ENCODE data around the gene SMAP2.

Gene SMAP2

DNA sequence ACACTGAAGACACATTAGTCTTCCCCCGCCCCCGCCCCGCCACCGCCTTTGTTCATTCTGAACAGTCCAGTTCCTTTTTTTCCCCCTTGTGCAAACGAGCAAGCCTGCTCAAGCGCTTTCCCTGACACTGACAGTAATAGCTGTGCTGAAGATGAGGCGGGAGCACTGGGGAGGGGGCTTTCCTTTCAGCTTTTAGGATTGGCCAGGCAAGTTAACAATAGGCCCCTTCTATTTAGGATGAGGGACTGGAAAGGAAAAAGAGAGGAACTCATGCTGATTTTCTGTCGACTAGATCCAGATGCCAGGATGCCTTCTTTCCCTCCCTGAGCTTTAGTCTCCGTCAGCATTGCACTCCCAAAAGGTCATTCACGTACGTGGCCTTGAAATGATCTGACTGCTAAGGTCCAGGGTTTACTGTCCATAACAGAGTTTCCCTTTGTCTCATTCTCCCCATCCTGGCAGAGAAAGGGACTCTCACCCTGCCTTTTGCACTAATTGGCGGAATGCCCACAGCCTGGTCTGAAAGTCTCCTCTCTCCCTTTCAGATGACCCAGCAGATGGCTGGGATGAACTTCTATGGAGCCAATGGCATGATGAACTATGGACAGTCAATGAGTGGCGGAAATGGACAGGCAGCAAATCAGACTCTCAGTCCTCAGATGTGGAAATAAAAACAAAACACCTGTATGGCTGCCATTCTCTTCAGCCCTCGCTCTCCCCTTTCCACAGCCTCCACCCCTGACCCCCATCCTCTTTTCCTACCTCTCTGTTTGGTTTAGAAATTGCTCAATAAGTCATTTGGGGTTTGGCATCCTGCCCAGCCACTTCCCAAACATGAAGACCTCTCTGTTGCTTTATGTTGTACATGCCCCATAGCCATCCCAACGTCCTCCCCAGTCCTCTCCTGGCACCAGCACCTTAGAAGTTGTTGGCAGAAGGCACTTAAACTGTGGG lies 48.2 kb downstream of the SMAP2 start:
- no peak for DNase-seq (ENCODE audit: low read depth in 2 of 2)

DNA sequence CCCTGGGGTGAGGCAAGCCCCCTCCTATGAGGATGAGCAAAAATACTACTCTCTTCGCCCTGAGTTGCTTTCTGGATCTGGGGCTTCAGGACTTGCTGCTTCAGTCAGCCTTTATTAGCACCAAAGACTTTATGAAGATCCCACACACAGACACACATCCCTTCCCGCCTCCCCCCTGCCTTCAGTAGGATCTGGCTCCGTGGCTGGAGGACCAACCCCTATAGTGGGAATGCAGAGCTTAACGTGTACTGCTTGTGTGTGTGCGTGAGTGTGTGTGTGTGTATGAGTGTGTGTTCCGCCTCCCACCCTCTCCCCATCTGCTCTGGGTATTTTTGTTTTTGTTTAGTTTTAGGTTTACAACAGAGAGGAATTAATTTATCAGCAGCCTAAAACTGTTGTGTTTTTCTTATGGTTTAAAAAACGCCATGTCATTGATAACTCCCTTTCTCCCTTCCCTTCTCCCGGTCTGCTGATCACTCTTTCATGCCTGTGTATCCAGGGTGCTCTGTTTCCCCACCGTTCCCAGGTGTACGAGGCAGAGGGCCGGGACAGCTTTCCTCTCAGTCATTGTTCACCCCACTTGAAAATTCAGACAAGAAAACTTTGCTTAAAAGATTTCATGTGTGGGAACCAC lies 49.2 kb downstream of the SMAP2 start:
- no peak for DNase-seq (ENCODE audit: low read depth in 2 of 2)

DNA sequence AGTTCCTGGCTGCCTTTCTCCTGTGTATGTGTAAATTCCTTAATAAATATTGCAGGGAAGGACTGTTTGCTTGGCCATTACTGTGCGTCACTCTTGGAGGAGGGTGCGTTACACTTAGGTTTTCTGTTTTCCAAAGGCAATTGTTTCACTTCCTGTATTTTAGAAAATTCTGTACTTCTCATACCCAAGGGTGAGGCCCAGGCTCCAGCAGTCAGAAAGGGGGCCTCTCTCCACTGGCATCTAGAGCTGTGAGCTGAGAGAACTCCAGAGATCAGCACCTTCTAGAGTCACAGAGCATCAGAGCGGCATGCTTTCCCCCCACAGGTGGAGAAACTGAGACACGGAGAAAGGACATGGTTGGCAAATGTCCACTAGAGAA lies 49.7 kb downstream of the SMAP2 start:
- DNase-seq (ENCODE audit: low read depth in 2 of 2) = no peak

DNA sequence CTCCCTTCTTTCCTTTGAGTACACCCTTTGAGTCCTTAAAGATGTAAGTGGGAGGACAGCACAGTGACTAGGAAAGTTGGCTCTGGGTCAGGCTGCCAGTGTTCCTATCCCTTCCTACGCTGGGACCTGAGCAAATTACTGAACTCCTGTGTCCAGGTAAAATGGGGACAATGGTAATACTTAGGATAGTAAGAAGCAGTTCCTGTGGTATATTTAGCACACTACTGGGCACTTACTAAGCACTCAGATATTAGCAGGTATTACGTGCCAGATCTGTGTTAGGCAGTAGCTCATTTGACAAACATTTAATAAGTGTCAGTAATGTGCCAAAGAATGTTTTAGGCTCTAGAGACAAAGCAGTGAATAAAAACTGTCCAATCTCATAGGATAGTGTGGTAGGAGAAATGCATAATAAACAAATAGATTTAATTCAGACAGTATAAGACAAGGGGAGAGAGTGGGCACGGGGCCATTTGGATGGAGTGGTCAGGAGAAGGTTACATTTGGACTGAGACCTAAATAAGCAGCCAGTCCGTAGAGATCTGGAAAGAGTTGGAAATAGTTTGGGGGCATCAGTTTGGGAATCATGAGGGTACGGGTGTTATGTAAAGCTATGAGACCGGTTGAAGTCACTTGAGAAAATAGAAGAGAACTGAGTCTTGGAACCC lies 50.6 kb downstream of the SMAP2 start:
- DNase-seq (ENCODE audit: low read depth in 2 of 2) = no peak

DNA sequence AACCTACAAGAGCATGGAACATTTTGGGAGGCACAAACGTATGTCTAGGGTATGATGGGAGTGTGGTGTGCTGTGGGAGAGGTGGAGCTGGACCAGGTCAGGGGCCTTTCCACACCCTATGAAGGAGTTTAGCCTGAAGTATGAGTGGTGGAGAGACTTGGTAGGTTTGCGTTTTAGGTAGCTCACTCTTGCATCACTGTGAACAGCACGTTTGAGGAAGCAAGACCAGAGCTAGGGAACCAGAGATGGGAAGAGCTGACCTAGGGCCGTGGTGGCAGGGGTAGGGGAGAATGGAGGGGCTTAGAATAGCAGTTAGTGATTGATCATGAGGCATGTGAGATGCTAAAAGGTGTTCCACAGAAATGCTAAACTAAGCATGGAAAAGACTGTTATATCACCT lies 51.7 kb downstream of the SMAP2 start:
- DNase-seq (ENCODE audit: low read depth in 2 of 2) = no peak

DNA sequence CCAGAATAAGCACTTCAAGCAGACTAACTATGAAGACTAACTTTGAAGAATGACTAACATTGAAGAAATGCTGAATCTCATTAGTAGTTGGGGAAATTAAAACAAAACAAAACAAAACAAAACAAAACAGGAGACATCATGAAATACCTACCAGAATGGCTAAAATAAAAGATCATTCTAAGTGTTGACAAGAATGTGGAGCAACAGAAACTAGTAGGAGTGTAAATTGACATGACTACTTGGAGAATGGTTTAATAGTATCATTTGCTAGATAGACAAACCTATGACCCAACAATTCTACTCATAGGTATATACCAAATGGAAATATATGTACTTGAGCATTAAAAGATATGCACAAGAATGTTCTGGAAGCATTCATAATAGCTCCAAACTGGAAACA lies 57.9 kb downstream of the SMAP2 start:
- no peak for DNase-seq (ENCODE audit: low read depth in 2 of 2)

DNA sequence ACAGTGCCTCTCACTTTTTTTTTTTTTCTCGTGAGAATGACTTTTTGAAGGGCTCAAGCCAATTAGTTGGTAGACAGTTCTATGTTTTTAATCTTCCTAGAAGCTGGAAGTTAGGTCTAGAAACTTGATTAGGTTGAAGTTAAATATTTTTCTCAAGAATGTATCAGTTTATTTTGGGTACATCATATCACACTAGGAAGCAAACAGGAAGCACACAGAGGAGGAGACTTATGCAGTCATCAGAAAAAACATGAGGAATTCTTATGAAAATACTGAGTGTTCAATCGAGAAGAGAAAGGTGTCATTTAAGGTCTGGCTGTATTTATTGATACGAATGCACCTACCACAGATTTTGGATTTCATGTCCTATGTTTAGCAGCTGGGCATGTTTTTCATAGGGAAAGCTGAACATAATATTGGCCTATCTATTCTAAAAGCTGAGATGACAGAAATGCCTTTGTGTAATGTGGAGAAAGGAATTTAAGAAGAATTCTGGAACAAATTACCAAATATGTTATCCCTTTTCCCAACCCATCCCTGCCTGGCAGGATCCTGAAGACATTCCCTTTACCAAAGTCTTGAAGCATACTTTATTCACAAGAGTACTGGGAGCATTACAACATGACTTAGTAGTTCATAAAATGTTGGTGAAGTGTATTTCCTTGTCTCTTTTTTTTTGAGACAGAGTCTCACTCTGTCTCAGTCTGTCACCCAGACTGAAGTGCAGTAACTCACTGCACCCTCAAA lies 59.3 kb downstream of the SMAP2 start:
- DNase-seq (ENCODE audit: low read depth in 2 of 2) = no peak

DNA sequence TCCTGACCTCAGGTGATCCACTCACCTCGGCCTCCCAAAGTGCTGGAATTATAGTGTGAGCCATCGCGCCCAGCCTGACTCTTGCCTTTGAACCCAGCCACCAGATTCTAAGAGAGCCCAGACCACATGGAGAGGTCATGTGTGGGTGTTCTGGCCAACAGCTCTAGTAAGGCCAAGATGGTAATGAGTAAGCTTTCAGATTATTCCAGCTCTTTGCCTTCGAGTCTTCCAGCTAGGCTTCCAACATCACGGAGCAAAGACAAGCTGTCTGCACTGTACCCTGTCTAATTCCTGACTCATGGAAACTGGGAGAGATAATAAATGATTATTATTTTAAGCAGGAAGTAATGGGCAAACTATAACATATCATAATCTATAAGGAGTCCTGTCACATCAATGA lies 61.9 kb downstream of the SMAP2 start:
- DNase-seq (ENCODE audit: low read depth in 2 of 2) = no peak

DNA sequence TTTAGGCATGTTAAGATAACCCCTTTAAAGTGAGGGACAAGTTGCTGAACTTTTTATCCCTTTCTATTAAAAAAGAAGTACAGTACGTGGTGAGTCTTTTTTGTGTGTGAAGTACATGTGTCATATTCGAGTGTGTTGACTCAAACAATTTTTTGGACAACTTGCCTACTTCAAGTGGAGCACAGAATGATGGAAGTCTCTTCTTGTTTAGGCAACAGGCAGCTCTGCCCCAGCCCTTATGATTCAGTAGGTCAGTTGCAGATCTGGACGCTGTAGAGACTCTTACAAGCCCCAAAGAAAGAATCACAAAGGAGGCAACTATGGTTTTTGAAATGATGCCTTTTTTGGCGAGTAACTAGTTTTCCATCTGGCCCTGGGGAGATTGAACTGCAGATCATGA lies 62.3 kb downstream of the SMAP2 start:
- DNase-seq (ENCODE audit: low read depth in 2 of 2) = no peak

DNA sequence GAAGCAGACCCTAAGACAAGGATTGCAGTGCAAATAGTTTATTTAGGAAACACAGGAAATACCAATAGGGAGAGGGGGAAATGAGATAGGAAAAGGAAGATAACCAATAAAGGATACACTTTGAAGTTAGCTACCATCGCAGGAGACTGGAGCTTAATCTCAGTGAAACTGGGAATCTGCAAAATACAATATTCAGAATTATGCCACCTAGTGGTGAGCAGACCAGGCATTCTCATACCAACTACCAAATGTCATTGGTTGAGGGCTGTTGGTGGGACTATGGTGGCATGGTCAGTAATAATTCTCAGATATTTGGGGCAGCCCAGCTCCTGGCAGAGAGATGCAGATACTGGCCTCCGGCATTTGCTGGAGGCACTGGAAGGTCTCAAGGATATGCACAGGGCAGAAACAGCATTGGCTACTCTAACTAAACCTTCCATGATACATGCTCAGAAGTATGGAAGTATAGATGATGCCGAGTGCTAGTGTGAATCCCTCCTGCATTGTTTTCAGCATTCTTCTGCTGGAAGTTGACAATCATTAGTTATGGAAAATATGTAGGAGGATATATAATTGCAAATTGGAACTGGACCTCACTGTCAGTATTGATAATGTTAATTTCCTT lies 65.0 kb downstream of the SMAP2 start:
- no peak for DNase-seq (ENCODE audit: low read depth in 2 of 2)

DNA sequence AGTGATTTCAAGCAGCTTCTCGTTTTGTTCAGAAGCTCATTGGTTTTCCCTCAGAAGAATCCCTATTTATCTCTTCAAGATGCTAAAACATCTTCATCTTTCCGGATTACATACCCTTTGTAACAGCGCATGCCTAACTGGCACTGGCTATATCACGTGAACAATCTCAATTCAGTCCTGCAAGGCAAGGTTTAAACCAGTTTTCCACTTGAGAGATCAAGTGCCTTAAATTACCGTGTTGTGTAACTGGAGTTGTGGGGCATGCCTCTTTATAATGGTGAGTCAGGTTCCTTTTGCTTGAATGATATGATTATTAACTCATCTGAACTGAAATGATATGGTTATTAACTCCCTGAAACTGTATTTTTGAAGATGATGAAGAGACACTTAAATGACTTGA lies 65.7 kb downstream of the SMAP2 start:
- no peak for DNase-seq (ENCODE audit: low read depth in 2 of 2)

DNA sequence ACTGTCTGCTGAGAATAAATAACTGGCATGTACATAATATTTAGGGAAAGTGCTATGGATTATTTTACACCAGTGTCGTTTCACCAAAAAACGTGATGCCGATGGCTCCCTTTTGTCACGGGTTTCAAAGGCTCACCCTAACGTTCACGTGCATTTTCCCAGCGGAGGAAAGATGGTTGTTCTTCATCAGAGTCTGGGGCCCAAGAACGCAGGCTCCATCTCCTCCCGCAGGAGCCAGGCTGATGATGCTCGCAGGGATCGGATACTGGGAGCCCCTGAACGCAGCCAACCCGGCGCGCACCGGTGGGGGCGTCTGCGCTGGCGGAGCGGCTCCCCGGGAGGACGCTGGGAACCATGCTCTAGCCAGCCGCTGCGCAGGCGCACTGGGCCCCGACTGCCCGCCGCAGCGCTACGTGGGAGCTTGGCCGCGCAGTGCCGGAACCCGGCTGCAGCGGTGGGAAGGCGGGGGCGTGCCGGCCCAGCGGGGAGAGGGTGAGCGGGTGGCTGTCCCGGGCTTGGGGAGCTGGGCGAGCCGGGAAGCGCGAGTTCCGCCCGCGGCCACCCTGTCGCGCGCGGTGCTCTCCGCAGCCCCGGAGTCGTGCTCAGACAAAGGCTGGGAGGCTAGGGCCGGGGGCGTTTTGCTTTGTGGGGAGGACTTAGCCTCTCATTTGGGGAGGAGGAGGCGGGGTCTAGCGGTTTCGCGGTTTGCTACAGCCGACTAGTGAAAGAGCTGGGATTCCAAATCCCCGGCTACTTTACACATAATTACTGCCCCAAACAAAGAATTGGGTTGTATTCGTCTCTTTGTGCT lies 76.4 kb downstream of the SMAP2 start, which contains the start of gene ZFP69B:
TSS of gene ZFP69B (plus strand) at position 793 of the 811 bp plus-strand sequence. CDS start 486 bp downstream, outside the sequence.
- peak; percentile 78 to 85 for DNase-seq (ENCODE audit: low read depth in 2 of 2)

DNA sequence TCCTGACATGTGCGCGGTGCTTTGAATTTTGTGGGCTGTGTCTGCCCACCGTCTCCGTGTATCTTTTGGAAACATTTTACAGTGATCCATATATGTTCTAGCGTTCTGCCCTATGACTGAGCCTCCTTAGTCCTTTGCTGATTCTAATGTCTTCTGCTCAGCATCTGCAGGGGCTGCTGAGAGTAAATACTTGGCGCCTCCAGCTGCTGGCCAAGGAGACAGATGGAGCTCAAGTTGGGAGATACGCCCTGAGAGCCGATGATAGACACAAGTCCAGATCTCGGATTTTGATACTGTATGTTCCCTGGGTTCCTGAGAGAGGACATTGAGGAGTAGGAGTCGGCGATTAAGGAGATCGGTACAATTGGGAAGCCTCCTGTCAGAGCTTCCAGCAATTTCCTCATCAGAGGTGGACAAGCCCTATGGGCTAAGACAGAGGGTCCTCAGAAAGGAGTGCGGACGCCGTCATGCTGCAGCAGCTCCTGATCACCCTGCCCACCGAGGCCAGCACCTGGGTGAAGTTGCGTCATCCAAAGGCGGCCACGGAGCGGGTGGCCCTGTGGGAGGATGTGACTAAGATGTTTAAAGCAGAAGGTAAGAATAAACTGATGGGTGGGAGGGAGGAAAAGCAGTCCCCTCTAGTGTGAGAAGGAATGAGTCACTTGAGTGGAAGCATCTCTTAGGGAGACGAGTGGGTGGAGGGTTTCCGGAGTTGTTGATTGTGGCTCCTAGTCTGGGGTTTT lies 77.1 kb downstream of the SMAP2 start:
- DNase-seq (ENCODE audit: low read depth in 2 of 2) = peak; percentile 51 to 62

DNA sequence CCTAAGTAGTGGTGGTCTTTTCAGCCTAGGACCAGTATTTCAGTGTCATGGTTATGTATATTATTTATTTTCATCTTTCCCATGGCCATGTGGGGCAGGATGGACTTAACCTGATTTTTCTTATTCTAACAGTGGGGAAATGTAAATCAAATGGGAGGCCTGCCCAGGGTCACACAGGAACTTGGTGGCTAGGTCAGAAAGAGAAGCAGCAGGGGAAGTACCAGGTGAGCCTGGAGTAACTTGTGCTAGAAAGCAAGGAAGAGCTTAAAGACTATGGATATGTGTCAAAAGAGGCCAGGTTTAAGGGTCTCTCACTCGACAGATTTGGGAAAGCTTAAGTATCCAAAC lies 77.7 kb downstream of the SMAP2 start:
- no peak for DNase-seq (ENCODE audit: low read depth in 2 of 2)

DNA sequence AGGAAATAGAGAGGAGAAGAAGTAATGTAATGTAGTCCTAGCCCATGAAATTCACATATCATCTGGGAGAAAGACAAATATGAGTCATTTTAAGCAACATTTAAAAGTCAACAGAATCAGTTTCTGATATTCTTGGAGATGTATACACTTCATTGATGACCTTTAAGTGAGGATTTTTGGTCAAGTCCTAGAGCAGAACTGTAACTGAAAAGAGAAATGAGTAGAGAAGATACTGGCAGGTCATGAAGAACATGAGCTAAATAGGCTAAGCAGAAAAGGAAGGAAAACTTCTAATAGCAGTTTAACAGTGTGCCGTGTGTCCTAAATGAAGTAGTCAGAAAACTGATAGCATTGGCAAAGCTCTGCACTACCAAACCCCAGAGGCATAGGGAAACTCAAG lies 81.3 kb downstream of the SMAP2 start:
- DNase-seq (ENCODE audit: low read depth in 2 of 2) = no peak

DNA sequence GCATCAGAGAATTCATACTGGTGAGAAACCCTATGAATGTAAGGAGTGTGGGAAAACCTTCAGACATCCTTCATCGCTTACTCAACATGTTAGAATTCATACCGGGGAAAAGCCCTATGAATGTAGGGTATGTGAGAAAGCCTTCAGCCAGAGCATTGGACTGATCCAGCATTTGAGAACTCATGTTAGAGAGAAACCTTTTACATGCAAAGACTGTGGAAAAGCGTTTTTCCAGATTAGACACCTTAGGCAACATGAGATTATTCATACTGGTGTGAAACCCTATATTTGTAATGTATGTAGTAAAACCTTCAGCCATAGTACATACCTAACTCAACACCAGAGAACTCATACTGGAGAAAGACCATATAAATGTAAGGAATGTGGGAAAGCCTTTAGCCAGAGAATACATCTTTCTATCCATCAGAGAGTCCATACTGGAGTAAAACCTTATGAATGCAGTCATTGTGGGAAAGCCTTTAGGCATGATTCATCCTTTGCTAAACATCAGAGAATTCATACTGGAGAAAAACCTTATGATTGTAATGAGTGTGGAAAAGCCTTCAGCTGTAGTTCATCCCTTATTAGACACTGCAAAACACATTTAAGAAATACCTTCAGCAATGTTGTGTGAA lies 89.5 kb downstream of the SMAP2 start:
- no peak for DNase-seq (ENCODE audit: low read depth in 2 of 2)

DNA sequence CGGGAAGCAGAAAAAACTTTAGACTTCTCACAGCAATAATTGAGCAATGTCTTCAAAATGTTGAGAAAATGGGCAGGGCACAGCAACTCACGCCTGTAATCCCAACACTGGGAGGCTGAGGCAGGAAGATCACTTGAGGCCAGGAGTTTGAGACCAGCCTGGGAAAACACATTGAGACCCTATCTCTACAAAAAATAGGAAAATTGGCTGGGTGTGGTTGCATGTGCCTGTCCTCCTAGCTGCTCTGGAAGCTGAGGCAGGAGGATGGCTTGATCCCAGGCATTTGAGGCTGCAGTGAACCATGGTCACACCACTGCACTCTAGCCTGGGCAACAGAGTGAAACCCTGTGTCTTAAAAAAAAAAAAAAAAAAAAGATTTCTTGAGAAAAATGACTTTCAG lies 95.8 kb downstream of the SMAP2 start:
- no peak for DNase-seq (ENCODE audit: low read depth in 2 of 2)
